Gastroesophageal sphincter (tissue), 3 donors: ENCODE measurements around the gene KRT15.

ENCODE experiments used
- CTCF ChIP-seq, 4 experiments: fragments of 200-600 bp in 2 of 4; fragments of 450-650 bp in 2 of 4; sonication (generic) in 1 of 4; IDR thresholded peaks; one replicate each; pipeline ENCODE4 v1.5.1; 2017 to 2019; ENCODE audit warnings: antibody characterized with exemption in 4 of 4, mild to moderate bottlenecking in 2 of 4, moderate library complexity in 2 of 4
- EP300 ChIP-seq: sonication (generic); formaldehyde crosslinking; IDR thresholded peaks from one replicate; pipeline ENCODE4 v1.6.1; 2017; ENCODE audit warnings: antibody characterized with exemption, mild to moderate bottlenecking
- POLR2AphosphoS5 ChIP-seq: sonication (generic); formaldehyde crosslinking; IDR thresholded peaks from one replicate; pipeline ENCODE4 v1.6.1; 2017; ENCODE audit warnings: antibody characterized with exemption

DNA sequence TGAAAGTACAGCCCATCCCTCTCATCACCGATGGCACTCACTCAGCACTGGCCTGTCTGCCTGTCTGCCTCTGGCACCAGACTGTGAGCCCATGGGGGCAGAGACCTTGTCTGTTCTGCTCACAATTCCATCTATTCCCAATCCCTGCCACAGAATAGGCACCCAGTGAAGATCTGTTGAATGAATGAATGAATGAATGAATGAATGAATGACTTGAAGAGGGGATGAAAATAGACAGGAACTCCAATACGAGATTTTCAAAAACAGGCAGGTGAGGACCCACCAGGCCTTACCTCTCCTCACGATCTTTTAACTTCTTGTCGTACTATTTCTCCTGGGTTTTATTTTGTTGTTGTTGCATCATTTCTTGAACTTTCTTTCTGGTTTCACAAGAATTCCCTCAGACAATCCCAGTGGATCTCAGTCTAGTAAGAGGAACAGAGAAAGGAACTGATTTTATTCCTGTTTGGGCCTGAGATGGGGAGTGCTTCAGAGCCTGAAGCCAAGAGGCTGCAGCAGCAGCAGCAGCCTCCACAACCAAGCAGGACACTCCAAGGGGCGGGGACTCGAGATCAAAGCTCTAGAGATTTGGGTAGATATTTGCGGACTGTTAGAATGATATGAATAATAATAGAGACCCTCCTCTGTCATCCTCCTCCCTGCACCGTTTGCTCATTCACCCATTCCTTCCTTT, 35.4 kb upstream of the KRT15 start:
- TF ChIP-seq EP300 (no peak), CTCF (IDR thresholded peaks at IDR 0.05) (no peak), POLR2AphosphoS5 (no peak)
